ENCODE measurements around the gene SYT7. TPM values are rescaled to one million over a fixed set of nuclear protein-coding genes. Genes with fewer than 3 reads are reported as not detected.

The SYT7 gene
- total RNA-seq, 1 experiment from 2014 or later, result 2.5 TPM

DNA sequence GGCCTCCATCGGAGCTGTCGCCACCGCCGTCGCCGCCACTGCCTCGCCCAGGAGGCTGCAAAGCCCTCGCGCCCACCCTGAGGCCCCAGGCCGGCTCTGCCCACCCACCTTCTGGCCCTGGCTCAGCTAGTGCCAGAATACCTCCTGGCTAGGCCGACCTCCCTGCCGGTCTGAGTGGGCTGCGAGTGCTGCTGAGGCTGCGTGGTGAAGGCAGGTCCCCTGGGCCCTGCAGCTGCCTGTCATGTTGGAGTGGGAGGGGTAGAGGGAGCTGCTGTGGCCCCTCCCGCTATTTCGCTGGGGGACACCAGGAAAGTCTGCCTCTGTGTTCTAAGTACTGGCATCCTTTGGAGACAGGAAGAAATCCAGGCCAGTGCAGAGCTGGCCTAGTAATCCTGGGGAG, 38.2 kb downstream of the SYT7 start:
- in situ Hi-C loops (cut with HindIII; ENCODE audit: low pct_unique_long_range_greater_than_20kb, low sequenced_read_pairs) (no loop called here), intact Hi-C loops (cut with micrococcal nuclease; ENCODE audit: unreplicated experiment) (no loop called here)
- no peaks in the 10 kb centered on the region; the same call in 1 of the 2 replicates for H3K4me1 ChIP-seq (ENCODE audit: control insufficient read depth, insufficient read depth, low read length)
- POLR2A ChIA-PET, result interaction anchor here (0.6 kb wide), 1 partner anchor 126 kb away, joined by 3 read pairs; no protein-coding TSS in a partner anchor
- H3K4me3 ChIP-seq (ENCODE audit: low read depth in 2 of 2, low read length in 2 of 2), result no peak overlapping the region
- CTCF ChIA-PET, result interaction anchor here (0.6 kb wide), 1 partner anchor 39 kb away, joined by 3 read pairs; no protein-coding TSS in a partner anchor
- H3K9me3 ChIP-seq (ENCODE audit: control insufficient read depth, insufficient read depth, low read depth, low read length), result no peaks in the 10 kb centered on the region
- H3K27me3 ChIP-seq (ENCODE audit: control insufficient read depth, insufficient read depth, low read length), result no peaks in the 10 kb centered on the region
- no peaks in the 10 kb centered on the region for H3K36me3 ChIP-seq (ENCODE audit: control insufficient read depth, insufficient read depth, low read length)
- TF ChIP-seq SIN3A (IDR thresholded peaks at IDR 0.05; ENCODE audit: borderline replicate concordance, insufficient read depth, low read depth, low read length), result no peak
- ATAC-seq, result no peak
- H3K27ac ChIP-seq (ENCODE audit: low read length), result no peak overlapping the region
- no peak for DNase-seq (ENCODE audit: low read depth, low spot score)
- BruUV-seq (replicated peaks), result no TSS peak

DNA sequence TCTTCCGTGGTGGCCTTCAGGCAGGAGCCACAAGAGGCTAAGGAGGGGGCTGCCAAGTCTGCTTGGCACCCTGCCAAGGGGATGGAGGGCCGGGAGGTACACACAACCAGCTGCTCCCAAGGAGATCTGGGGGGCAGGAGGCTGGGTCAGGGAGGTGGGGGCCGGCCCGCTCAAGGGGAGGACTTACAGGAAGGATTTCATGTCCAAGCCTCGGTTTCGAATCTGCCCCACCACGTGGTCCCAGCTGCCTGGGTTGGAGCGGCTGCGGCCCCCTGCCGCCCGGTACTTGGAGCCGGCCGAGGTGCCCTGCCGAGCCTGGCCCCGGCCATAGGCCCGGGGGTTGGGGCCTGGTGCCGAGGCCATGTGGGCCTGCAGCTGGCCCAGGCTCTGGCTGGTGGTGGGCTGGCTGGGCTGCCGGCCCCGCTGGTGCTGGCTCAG, 38.8 kb downstream of the SYT7 start:
- Histone ChIP-seq H3K9me3 (ENCODE audit: control insufficient read depth, insufficient read depth, low read depth, low read length) (no peaks in the 10 kb centered on the region), H3K36me3 (ENCODE audit: control insufficient read depth, insufficient read depth, low read length) (no peaks in the 10 kb centered on the region), H3K27me3 (ENCODE audit: control insufficient read depth, insufficient read depth, low read length) (no peaks in the 10 kb centered on the region), H3K4me1 (ENCODE audit: control insufficient read depth, insufficient read depth, low read length) (no peaks in the 10 kb centered on the region; the same call in 1 of the 2 replicates), H3K4me3 (ENCODE audit: low read depth in 2 of 2, low read length in 2 of 2) (no peak overlapping the region), H3K27ac (ENCODE audit: low read length) (no peak overlapping the region)
- CTCF ChIA-PET, result interaction anchor here (0.6 to 0.7 kb wide), 2 partner anchors 21 to 39 kb away, joined by 3 read pairs; no protein-coding TSS in a partner anchor
- no peak for DNase-seq (ENCODE audit: low read depth, low spot score)
- ATAC-seq, result no peak
- POLR2A ChIA-PET, result no interaction called here
- in situ Hi-C loops (cut with HindIII; ENCODE audit: low pct_unique_long_range_greater_than_20kb, low sequenced_read_pairs) (no loop called here), intact Hi-C loops (cut with micrococcal nuclease; ENCODE audit: unreplicated experiment) (no loop called here)
- BruUV-seq (replicated peaks), result no TSS peak
- TF ChIP-seq TCF7L2 (IDR thresholded peaks at IDR 0.05; ENCODE audit: low read depth, low read length) (no peak), SIN3A (IDR thresholded peaks at IDR 0.05; ENCODE audit: borderline replicate concordance, insufficient read depth, low read depth, low read length) (no peak), POLR2AphosphoS5 (IDR thresholded peaks at IDR 0.05; ENCODE audit: low read depth, low read length) (no peak)
- TF ChIP-seq, protein P1, sequence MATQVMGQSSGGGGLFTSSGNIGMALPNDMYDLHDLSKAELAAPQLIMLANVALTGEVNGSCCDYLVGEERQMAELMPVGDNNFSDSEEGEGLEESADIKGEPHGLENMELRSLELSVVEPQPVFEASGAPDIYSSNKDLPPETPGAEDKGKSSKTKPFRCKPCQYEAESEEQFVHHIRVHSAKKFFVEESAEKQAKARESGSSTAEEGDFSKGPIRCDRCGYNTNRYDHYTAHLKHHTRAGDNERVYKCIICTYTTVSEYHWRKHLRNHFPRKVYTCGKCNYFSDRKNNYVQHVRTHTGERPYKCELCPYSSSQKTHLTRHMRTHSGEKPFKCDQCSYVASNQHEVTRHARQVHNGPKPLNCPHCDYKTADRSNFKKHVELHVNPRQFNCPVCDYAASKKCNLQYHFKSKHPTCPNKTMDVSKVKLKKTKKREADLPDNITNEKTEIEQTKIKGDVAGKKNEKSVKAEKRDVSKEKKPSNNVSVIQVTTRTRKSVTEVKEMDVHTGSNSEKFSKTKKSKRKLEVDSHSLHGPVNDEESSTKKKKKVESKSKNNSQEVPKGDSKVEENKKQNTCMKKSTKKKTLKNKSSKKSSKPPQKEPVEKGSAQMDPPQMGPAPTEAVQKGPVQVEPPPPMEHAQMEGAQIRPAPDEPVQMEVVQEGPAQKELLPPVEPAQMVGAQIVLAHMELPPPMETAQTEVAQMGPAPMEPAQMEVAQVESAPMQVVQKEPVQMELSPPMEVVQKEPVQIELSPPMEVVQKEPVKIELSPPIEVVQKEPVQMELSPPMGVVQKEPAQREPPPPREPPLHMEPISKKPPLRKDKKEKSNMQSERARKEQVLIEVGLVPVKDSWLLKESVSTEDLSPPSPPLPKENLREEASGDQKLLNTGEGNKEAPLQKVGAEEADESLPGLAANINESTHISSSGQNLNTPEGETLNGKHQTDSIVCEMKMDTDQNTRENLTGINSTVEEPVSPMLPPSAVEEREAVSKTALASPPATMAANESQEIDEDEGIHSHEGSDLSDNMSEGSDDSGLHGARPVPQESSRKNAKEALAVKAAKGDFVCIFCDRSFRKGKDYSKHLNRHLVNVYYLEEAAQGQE (IDR thresholded peaks at IDR 0.05; ENCODE audit: insufficient read depth in 1 of 2, low read depth in 2 of 2, low read length in 1 of 2), result no peak
- TF ChIP-seq, protein P2, sequence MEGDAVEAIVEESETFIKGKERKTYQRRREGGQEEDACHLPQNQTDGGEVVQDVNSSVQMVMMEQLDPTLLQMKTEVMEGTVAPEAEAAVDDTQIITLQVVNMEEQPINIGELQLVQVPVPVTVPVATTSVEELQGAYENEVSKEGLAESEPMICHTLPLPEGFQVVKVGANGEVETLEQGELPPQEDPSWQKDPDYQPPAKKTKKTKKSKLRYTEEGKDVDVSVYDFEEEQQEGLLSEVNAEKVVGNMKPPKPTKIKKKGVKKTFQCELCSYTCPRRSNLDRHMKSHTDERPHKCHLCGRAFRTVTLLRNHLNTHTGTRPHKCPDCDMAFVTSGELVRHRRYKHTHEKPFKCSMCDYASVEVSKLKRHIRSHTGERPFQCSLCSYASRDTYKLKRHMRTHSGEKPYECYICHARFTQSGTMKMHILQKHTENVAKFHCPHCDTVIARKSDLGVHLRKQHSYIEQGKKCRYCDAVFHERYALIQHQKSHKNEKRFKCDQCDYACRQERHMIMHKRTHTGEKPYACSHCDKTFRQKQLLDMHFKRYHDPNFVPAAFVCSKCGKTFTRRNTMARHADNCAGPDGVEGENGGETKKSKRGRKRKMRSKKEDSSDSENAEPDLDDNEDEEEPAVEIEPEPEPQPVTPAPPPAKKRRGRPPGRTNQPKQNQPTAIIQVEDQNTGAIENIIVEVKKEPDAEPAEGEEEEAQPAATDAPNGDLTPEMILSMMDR (IDR thresholded peaks at IDR 0.05), result no peak

DNA sequence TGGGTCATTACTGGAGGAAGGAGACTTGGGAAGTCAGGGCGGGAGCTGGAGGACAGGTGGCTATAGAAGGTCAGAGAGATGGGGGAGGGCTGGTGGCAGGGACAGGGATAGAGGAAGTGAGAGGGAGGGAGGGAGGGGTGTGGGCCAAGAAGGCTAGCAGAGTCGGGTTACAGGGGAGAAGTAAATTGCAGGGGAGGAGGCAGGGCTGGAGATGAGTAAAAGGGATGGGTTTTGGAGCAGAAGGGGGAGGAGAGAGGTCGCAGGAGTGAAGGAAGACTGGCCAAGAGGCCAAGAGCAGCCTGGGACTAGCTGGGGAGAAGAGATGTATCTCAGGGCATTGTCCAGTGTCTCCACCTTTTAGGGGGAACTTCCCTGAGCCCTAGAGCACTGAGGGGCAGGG, 39.3 kb downstream of the SYT7 start:
- CTCF ChIA-PET, result interaction anchor here (0.7 kb wide), 1 partner anchor 21 kb away, joined by 3 read pairs; no protein-coding TSS in a partner anchor
- TF ChIP-seq SIN3A (IDR thresholded peaks at IDR 0.05; ENCODE audit: borderline replicate concordance, insufficient read depth, low read depth, low read length) (no peak), POLR2AphosphoS5 (IDR thresholded peaks at IDR 0.05; ENCODE audit: low read depth, low read length) (no peak), TCF7L2 (IDR thresholded peaks at IDR 0.05; ENCODE audit: low read depth, low read length) (no peak)
- TF ChIP-seq, protein P2 (IDR thresholded peaks at IDR 0.05), result no peak
- TF ChIP-seq, protein P1 (IDR thresholded peaks at IDR 0.05; ENCODE audit: insufficient read depth in 1 of 2, low read depth in 2 of 2, low read length in 1 of 2), result no peak
- intact Hi-C loops (cut with micrococcal nuclease; ENCODE audit: unreplicated experiment), result no loop called here
- no peaks in the 10 kb centered on the region for H3K36me3 ChIP-seq (ENCODE audit: control insufficient read depth, insufficient read depth, low read length)
- no peak overlapping the region for H3K4me3 ChIP-seq (ENCODE audit: low read depth in 2 of 2, low read length in 2 of 2)
- ATAC-seq (0 out of 2 replicates have a peak, but pooled peaks have one; percentile 30), DNase-seq (ENCODE audit: low read depth, low spot score) (no peak)
- in situ Hi-C loops (cut with HindIII; ENCODE audit: low pct_unique_long_range_greater_than_20kb, low sequenced_read_pairs), result no loop called here
- no peaks in the 10 kb centered on the region; the same call in 1 of the 2 replicates for H3K4me1 ChIP-seq (ENCODE audit: control insufficient read depth, insufficient read depth, low read length)
- no peak overlapping the region for H3K27ac ChIP-seq (ENCODE audit: low read length)
- H3K27me3 ChIP-seq (ENCODE audit: control insufficient read depth, insufficient read depth, low read length), result no peaks in the 10 kb centered on the region
- POLR2A ChIA-PET, result interaction anchor here (0.6 kb wide), 1 partner anchor 48 kb away, joined by 3 read pairs; no protein-coding TSS in a partner anchor
- H3K9me3 ChIP-seq (ENCODE audit: control insufficient read depth, insufficient read depth, low read depth, low read length), result no peaks in the 10 kb centered on the region
- BruUV-seq (replicated peaks), result no TSS peak
